Fibroblast of skin of right biceps (primary cell): ENCODE measurements around the gene SOX1.

Source experiments
- DNase-seq: peaks from one replicate; pipeline ENCODE4 v3.0.0-alpha.2; 2013

SOX1 gene

DNA sequence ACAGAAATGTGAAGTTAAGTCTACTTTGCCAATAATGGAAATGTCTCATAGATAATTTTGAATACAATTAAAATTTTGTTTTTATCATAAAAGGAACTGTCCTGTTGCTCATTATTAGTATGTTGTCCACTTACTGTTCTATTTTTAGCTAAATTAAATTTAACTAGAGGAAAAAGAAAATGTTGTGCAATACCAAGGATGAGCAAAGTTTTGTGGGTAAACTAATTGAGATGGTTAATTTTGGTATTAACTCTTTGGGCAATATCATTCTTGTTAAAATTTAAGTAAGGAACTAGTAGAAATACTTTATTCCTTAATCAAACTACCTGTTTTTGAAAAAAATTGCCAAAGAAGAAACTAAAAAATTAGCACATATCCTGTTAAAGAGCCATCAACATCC lies 43.5 kb downstream of the SOX1 start:
- no peak for DNase-seq

DNA sequence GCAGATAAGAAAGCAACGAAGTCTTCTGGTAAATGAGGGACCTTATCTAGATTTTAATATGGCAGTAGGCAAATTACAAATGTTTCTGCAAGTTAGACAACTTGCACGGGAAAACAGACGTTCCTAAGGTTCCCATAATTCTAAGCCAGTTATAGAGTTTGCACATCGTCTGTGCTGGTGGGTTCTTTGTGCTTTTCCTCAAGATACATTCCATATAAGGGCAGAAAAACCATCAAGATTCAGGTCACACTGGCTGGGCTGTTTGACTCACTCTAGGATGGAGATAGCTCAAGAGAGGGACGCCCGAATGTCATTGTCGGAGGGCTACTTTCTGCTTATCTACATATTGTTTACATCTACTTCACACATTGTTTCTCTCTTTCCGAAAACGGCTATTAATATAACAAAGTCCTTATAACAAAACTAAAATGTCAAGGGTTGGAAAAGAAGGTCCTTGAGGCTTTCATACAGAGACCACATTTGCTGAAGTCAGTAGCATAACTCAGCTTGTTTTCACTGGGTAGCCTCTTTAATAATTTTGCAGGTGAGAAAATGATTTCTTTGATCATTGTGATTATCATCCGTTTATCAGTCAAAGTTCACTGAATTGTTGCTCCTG lies 44.4 kb downstream of the SOX1 start:
- DNase-seq: no peak

DNA sequence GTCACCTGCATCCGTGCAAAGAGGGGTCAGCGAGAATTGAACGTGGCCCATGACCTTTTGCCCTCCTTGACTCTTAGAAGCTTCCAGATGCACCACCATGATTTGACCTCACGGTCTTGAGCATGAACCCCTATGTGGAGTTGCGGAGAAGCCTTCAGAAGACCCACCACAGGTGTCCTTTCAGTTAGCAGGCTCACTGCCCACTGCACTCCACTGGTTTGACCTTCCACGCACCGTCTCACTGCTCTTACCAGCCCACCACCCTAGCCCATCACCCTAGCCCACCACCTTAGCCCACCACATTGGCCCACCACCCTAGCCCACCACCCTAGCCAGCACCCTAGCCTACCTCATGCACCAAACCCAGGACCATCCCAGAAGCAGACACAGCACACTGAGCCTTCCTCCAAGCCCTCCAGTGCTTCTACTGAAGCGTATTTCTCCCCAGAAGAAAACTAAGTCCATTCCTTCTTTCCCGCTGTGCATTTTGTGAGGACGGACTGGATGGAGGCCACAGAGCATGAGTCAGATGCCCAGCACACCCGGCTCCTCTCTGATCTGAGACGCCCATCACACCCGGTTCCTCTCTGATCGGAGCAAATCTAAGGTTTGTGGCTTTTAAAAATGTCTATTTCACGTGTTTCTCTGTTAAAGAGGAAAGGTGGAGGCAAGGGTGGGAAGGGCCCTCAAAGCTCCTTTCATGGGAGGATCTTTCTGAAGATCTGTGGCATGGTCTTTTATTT lies 45.8 kb downstream of the SOX1 start:
- DNase-seq: no peak

DNA sequence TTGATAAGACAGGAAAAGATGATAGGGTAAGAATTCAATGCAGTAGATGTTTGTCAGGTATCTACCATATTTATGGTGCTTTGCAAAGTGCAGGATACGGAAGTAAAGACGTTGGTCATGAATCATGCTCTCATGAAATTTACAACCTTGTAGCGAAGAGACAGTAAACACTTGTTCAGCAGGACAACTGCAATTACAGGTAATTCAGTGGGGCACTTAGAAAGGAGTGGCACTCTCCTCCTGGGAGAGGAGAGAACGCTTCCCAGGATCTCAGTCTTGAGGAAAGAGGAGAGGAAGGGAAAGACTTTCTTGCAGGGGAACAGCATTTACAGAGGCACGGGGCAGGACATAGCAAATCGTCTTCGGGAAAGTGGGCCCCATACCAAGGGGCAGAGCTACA lies 46.4 kb downstream of the SOX1 start:
- DNase-seq: no peak

DNA sequence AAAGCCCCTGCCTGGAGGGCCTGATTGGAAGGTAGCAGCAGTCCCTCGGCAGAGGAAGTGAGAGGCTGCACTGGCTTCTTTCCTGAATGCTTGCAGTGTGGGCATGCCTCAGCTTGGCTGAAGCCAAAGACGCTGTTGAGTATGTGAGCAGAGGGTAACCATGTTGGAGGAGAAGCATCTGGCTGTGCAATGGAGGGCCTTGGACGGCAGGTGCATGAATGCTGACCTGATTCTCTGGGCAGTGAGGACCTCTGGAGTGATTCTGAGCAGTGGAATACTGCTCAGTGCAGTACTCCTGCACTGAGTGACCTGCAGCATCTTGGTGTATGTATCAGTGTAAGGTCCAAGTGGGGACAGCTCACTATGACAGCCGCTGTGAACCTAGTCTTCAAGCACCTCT lies 46.9 kb downstream of the SOX1 start:
- no peak for DNase-seq

DNA sequence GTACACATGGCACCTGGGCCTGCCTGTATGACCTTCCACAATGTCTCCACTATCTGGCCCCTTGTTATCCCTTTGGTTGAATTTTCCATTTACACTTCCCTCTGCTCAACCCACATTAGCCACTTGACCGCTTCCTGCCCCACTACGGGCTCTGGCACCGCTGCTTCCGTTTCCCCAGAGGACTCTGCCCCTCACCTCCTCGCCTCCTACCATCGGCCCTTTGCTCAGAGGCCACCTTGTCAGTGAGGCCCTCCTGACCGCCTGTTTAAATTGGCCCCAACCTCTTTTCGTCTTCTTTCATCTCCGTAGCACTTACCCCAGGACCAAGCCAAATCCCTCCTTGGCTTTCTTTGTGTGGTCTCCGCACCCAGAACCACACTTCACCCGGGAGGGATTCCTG lies 47.4 kb downstream of the SOX1 start:
- DNase-seq: no peak

DNA sequence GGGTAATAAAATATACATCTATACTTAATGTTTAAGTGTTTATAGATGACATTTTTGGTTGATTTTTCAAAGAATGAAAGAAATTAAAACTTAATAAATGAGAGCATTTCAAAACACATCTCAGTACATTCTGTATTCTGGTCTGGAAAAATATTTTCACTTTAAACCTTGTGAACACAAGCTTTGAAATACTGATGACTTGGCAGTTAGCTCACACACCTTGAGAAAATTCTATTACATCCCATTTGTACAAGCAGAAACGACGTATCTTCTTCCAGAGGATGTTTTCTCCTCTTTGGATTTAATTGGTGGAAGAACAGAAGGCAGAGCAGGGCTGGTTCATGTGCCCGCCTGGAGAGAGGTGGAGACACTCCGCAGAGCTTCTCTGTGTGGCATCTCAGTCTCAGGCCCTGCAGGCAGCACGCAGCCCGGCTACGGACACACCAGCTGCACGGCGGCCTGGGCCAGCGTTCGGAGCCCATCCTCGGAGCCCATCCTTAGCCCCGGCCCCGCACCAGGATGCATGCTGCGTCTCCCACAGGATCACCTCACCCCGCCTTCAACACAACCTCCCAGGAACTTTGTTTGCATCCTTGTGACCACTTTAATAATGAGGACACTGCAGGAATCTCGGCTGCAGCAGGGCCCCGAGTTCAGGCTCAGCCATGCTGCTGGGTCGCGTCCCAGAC lies 48.6 kb downstream of the SOX1 start:
- no peak for DNase-seq

DNA sequence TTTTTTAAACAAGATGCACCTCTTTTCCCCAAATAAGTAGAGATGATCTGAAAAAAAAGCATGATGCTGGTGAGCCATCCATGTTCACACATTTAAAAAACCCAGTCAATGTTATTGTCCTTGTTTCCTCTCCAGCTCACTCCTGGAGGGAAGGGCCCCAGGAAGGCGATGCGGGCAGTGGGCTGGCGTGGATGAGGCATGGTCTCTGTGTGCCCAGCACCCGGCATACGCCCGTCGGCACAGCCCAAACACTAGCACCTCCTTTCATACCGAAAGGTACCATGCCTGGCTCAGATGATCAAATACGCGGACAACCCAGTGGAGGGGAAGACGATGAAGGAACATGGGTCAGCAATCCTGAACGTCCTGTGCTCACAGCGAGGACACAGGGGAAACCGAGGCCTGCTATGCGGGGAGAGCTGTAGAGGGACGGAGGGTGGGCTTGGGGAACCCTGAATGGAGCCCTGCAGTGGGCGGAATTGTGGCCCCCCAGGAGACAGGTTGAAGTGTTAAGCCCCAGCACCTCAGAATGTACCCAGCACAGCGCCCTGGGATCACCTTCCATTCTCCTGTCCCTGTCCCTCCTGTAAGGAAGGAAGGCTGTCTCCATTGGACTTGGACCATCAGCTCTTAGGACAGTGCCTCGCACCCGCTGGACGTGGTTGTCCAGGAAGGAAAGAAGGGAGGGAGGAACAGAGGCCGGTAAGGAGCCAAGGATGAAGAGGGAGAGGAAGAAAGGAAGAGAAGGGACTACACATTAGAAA lies 49.4 kb downstream of the SOX1 start:
- no peak for DNase-seq

DNA sequence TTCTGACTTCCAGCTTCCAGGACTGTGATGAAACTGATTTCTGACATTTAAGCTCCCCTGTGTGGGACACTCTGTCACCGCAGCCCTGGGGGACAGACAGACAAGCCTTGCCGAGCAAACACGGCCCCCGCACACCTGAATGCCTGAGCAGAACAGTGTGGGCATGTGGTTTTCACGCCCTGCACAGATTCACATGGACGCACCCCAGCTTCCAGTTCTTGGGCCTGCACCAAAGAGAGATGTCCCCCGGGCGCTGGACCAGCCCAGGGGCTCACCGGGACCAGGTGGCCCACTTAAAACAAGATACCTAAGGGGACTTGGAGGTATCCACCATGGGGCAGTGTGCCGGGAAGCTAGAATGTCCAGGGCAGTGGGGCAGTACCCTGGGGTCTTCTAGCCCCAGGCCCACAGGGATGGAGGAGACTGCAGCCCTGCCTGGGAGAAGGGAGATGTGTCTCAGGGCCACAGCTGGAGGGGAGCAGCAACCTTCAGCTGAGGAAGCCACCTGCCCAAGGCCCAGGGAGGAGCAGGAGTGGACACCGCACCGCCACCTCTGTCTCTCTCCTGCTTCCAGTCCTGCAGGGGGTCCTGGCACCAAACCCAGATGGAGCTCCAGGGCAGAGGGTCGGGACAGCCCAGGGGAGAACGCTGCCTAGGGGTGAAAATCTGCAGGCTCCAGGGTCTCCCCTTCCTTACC lies 50.5 kb downstream of the SOX1 start:
- DNase-seq: no peak

DNA sequence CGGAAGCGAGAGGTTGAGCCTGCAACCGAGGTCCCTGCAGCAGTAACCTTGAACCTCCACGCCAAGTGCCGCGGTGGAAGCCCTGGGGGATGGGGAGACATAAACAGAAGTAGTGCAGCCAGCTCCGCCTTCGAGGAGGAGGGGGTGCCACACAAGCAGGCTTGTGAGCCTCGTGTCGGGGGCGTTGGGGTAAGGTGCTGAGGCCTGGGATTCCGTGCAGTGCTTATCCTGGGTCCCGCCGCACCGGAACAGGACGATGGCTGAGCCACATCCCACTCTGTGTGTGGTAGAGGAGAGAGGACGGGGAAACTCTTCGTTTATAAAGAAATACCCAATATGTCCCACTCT lies 51.0 kb downstream of the SOX1 start:
- DNase-seq: no peak

DNA sequence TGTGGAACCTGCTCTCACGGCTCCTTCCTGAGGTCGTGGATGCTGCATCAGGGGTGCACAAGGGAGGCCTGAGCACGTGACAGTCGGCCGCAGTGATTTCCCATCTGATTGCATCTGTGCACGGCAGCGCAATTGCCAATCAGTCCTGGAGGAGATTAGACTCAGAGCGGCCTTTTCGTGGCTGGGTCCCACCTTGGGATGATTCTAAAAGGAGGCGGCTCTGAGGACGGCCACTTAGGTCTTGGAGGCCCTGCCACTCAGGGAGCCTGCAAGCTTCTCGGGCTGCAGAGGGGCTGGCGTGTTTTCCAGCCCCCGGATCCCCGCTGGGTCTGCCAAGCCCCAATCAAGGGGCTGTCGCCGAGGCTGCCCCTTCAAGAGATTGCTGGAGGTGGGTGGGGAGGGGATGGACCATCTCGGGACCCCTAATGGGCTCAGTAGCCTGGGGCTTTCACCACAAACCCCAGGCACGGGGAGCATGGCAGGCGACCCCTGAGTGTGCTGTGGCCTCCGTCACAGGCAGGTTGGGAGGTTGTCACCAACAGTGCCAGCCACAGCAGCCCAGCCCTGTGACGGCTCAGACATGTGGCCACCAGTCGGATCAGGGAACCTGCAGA lies 51.6 kb downstream of the SOX1 start:
- no peak for DNase-seq

DNA sequence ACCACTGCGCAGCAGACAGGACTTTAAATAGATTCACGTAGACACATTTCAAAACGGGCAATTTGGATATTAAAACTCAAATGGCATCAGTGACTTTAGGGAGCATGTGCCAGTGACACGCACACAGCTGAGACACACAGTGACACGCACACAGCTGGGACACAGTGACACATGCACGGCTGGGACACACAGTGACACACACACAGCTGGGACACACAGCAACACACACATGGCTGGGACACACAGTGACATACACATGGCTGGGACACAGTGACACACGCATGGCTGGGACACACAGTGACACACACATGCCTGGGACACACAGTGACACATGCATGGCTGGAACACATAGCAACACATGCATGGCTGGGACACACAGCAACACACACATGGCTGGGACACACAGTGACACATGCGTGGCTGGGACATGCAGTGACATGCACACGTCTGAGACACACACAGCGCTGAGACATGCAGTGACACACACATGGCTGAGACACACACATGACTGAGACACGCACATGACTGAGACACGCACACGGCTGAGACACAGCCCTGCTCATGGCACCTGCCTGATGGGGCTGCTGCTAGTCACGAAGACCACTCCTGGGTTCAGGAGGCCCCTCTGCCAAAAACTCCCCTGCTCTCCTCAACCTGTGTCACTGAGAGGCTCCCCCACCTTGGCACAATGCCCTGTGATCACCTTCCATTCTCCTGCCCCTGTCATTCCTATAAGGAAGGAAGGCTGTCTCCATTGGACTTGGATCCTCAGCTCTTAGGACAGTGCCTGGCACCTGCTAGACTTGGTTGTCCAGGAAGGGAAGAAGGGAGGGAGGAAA lies 52.5 kb downstream of the SOX1 start:
- no peak for DNase-seq

DNA sequence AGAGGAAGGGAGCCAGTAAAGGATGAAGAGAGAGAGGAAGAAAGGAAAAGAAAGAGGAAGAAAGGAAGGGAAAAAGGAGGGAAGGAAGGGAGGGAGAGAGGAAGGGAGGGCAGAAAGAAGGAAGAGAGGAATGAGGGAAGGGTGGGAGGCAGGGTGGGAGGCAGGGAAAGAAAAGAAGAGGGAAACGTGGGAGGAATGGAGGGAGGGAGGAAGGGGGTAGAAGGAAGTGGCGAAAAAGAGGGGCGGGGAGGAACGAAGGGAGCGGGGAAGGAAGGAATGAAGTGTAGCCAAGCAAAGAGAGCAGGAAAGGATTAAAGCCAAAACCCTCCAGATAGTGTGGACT lies 53.1 kb downstream of the SOX1 start:
- no peak for DNase-seq
